ENCODE results near the gene CYBRD1. TPM values are rescaled to one million over a fixed set of nuclear protein-coding genes. Genes with fewer than 3 reads are reported as not detected.

The CYBRD1 gene
- polyA plus RNA-seq, 1 donor (not counting 4 experiments of a cell fraction or from before 2014, with no cell fraction given): 72.7 TPM

- Histone ChIP-seq H3K9me3 (ENCODE audit: control insufficient read depth, low read depth, low read length) (no peaks in the 10 kb centered on the region), H3K4me2 (ENCODE audit: control insufficient read depth, extremely low read depth, insufficient read depth, low read depth, low read length) (no peak overlapping the region), H2AFZ (ENCODE audit: control insufficient read depth, low read length) (no peak overlapping the region), H3K79me2 (ENCODE audit: control insufficient read depth, insufficient read depth, low read length) (no peaks in the 10 kb centered on the region), H3K4me1 (ENCODE audit: control insufficient read depth, extremely low read depth, insufficient read depth, low read length) (peaks cover 18% of the 10 kb centered on the region), H3K9ac (ENCODE audit: control insufficient read depth, extremely low read depth, insufficient read depth, low read length) (no peak overlapping the region), H3K27me3 (ENCODE audit: control insufficient read depth, extremely low read depth, insufficient read depth, low read length) (no peaks in the 10 kb centered on the region), H3K4me3 (ENCODE audit: control insufficient read depth in 2 of 3, extremely low read depth in 1 of 3, insufficient read depth in 2 of 3, low read depth in 1 of 3, low read length in 3 of 3) (no peak overlapping the region), H3K36me3 (ENCODE audit: control insufficient read depth in 2 of 2, extremely low read depth in 1 of 2, insufficient read depth in 2 of 2, low read length in 2 of 2) (no peaks in the 10 kb centered on the region), H4K20me1 (ENCODE audit: control insufficient read depth, extremely low read depth, insufficient read depth, low read length) (no peaks in the 10 kb centered on the region), H3K27ac (ENCODE audit: control insufficient read depth, insufficient read depth, low read length) (no peak overlapping the region), H3K9me1 (ENCODE audit: control insufficient read depth, extremely low read depth, insufficient read depth, low read length) (no peaks in the 10 kb centered on the region)
- no peak for TF ChIP-seq CTCF (optimal IDR thresholded peaks at IDR 0.05 in 1 of 3, IDR thresholded peaks at IDR 0.05 in 1 of 3, conservative IDR thresholded peaks at IDR 0.05 in 1 of 3; ENCODE audit: extremely low read depth in 1 of 3, insufficient read depth in 2 of 3, low read length in 3 of 3)
- TF ChIP-seq EZH2 (IDR thresholded peaks at IDR 0.05; ENCODE audit: low read length): no peak
- FAIRE-seq: no peak
- no peak for DNase-seq (ENCODE audit: low read depth, low spot score)
- dilution Hi-C loops (cut with MboI; ENCODE audit: extremely low pct_ligation_motif_present, low sequenced_read_pairs): no loop called here
These were observed 61.3 kb downstream of the CYBRD1 start for GRCh38 chr2:171583566-171583965.

GRCh38 chr2:171584001-171584400 is 61.7 kb downstream of the CYBRD1 start:
- Histone ChIP-seq H3K9me3 (ENCODE audit: control insufficient read depth, low read depth, low read length) (no peaks in the 10 kb centered on the region), H3K9me1 (ENCODE audit: control insufficient read depth, extremely low read depth, insufficient read depth, low read length) (no peaks in the 10 kb centered on the region), H3K36me3 (ENCODE audit: control insufficient read depth in 2 of 2, extremely low read depth in 1 of 2, insufficient read depth in 2 of 2, low read length in 2 of 2) (no peaks in the 10 kb centered on the region), H3K9ac (ENCODE audit: control insufficient read depth, extremely low read depth, insufficient read depth, low read length) (no peak overlapping the region), H3K4me1 (ENCODE audit: control insufficient read depth, extremely low read depth, insufficient read depth, low read length) (peaks cover 18% of the 10 kb centered on the region), H3K4me2 (ENCODE audit: control insufficient read depth, extremely low read depth, insufficient read depth, low read depth, low read length) (no peak overlapping the region), H2AFZ (ENCODE audit: control insufficient read depth, low read length) (no peak overlapping the region), H4K20me1 (ENCODE audit: control insufficient read depth, extremely low read depth, insufficient read depth, low read length) (no peaks in the 10 kb centered on the region), H3K79me2 (ENCODE audit: control insufficient read depth, insufficient read depth, low read length) (no peaks in the 10 kb centered on the region), H3K4me3 (ENCODE audit: control insufficient read depth in 2 of 3, extremely low read depth in 1 of 3, insufficient read depth in 2 of 3, low read depth in 1 of 3, low read length in 3 of 3) (no peak overlapping the region), H3K27ac (ENCODE audit: control insufficient read depth, insufficient read depth, low read length) (no peak overlapping the region), H3K27me3 (ENCODE audit: control insufficient read depth, extremely low read depth, insufficient read depth, low read length) (no peaks in the 10 kb centered on the region)
- TF ChIP-seq CTCF (optimal IDR thresholded peaks at IDR 0.05 in 1 of 3, IDR thresholded peaks at IDR 0.05 in 1 of 3, conservative IDR thresholded peaks at IDR 0.05 in 1 of 3; ENCODE audit: extremely low read depth in 1 of 3, insufficient read depth in 2 of 3, low read length in 3 of 3) (no peak), EZH2 (IDR thresholded peaks at IDR 0.05; ENCODE audit: low read length) (no peak)
- dilution Hi-C loops (cut with MboI; ENCODE audit: extremely low pct_ligation_motif_present, low sequenced_read_pairs): no loop called here
- no peak for FAIRE-seq
- no peak for DNase-seq (ENCODE audit: low read depth, low spot score)
